ENCODE results near the gene SUSD2.
"Not testable (repeated sequence)": the region's sequence is repeated elsewhere in the genome, so short reads cannot be mapped to it uniquely, and the experiment has no call there.

The SUSD2 gene

GRCh38 chr22:24233235-24233634 lies 51.9 kb downstream of the SUSD2 start:
- ChIA-PET CTCF (interaction anchor here (1.1 kb wide), 1 partner anchor 10 kb away, joined by 4 read pairs; no protein-coding TSS in a partner anchor), POLR2A (no interaction called here)
- no peak for DNase-seq (ENCODE audit: extremely low spot score)
- TF ChIP-seq NFRKB (IDR thresholded peaks at IDR 0.05), result no peak
- TF ChIP-seq SP1 (IDR thresholded peaks at IDR 0.05), result no peak
- no peak for TF ChIP-seq FOXM1 (IDR thresholded peaks at IDR 0.05; ENCODE audit: borderline replicate concordance)
- no peak for TF ChIP-seq TARDBP (IDR thresholded peaks at IDR 0.05)
- TF ChIP-seq BHLHE40 (IDR thresholded peaks at IDR 0.05; ENCODE audit: borderline replicate concordance), result no peak

DNA sequence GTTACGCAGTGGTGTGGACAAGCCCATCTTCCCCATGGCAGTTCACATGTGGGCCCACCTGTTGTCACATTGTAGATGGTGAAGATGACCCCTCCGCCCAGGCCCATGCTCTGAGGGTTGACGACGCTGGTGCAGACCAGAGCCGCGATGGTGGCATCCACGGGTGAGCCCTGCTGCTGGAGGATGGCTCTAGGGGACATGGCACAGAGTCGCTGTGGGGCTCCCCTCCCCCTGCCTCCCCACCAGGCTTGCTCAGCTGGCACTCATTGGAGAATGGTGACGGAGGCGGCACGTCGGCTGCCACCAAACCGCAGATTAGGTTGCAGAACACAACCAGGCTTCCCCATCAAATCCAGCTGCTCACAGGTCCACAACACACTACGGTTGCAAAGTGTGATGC lies 52.5 kb downstream of the SUSD2 start:
- CTCF ChIA-PET, result no interaction called here
- POLR2A ChIA-PET, result no interaction called here
- no peak for TF ChIP-seq BHLHE40 (IDR thresholded peaks at IDR 0.05; ENCODE audit: borderline replicate concordance)

DNA sequence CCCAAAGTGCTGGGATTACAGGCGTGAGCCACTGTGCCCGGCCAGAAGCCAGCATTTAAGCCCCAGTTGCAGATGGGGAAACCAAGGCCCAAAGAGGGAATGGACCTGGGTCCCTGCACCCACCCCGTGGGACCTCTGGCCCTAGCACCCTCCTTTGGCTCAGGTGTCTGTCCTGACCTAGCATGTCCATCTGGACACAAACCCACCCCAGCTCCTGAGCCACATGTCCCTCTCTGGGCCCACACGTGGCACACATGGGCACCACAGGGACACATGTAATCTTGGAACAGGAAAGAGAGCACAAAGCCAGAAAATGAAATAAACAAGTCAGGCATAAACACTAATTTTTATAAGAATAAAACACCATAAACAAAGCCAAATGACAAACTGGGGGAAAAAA lies 54.0 kb downstream of the SUSD2 start:
- DNase-seq (ENCODE audit: extremely low spot score), result no peak
- TF ChIP-seq BHLHE40 (IDR thresholded peaks at IDR 0.05; ENCODE audit: borderline replicate concordance) (no peak), NFRKB (IDR thresholded peaks at IDR 0.05) (no peak), ZNF384 (IDR thresholded peaks at IDR 0.05) (no peak), FOXK2 (IDR thresholded peaks at IDR 0.05) (no peak), LEF1 (IDR thresholded peaks at IDR 0.05; ENCODE audit: borderline replicate concordance) (no peak), FOXM1 (IDR thresholded peaks at IDR 0.05; ENCODE audit: borderline replicate concordance) (no peak), ARNT (IDR thresholded peaks at IDR 0.05) (no peak), TARDBP (IDR thresholded peaks at IDR 0.05) (no peak), FOXA1 (IDR thresholded peaks at IDR 0.05) (no peak), SUZ12 (IDR thresholded peaks at IDR 0.05) (no peak), L3MBTL2 (conservative IDR thresholded peaks at IDR 0.05) (no peak), CTBP1 (IDR thresholded peaks at IDR 0.05; ENCODE audit: borderline replicate concordance) (no peak), ELF4 (IDR thresholded peaks at IDR 0.05) (no peak), PKNOX1 (IDR thresholded peaks at IDR 0.05) (no peak)
- ChIA-PET POLR2A (no interaction called here), CTCF (no interaction called here)

More for the DNA sequence above, 52.5 kb downstream of the SUSD2 start:
- no peak for DNase-seq (ENCODE audit: extremely low spot score)

DNA sequence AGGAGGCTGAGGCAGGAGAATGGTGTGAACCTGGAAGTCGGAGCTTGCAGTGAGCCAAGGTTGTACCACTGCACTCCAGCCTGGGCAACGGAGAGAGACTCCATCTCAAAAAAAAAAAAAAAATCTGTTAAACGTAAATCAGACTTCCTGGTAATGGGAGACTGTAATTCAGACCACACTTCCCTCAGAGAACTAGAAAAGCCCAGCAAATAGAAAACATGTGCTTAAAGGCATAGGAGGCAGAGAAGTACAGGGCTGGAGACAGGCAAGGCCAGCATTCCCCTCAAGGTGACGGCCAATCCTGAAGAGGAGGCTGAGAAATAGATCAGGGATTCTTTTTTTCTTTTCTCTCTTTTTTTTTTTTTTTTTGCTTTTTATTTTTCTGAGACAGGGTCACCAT lies 55.4 kb downstream of the SUSD2 start:
- no peak for TF ChIP-seq SUZ12 (IDR thresholded peaks at IDR 0.05)
- POLR2A ChIA-PET, result no interaction called here
- CTCF ChIA-PET, result interaction anchor here (1.2 kb wide), 1 partner anchor 11 kb away, joined by 3 read pairs; no protein-coding TSS in a partner anchor
- no peak for DNase-seq (ENCODE audit: extremely low spot score)

- CTCF ChIA-PET; POLR2A ChIA-PET; DNase-seq (ENCODE audit: extremely low spot score): not testable (repeated sequence)
Observed at GRCh38 chr22:24238101-24238694, 56.9 kb downstream of the SUSD2 start.
